Type B pancreatic cell (in vitro differentiated cells): ENCODE measurements around the gene ORMDL2. TPM values are rescaled to one million over a fixed set of nuclear protein-coding genes. Genes with fewer than 3 reads are reported as not detected.

Source experiments
- DNase-seq: peaks from one replicate; pipeline ENCODE4 v3.0.0; 2021; ENCODE audit warnings: mixed read lengths; ENCODE audit not compliant: unreplicated experiment; ENCODE audit errors: extremely low spot score
- H3K27ac Mint-ChIP-seq: 2 replicates; pipeline ENCODE4 v1.8.0; 2021; ENCODE audit warnings: mild to moderate bottlenecking, mixed read lengths
- H3K27me3 Mint-ChIP-seq: 2 replicates; pipeline ENCODE4 v1.8.0; 2021; ENCODE audit warnings: mixed read lengths
- H3K36me3 Mint-ChIP-seq: 2 replicates; pipeline ENCODE4 v1.8.0; 2021; ENCODE audit warnings: mixed read lengths
- H3K4me1 Mint-ChIP-seq: one replicate; pipeline ENCODE4 v1.8.0; 2021; ENCODE audit warnings: mixed read lengths; ENCODE audit not compliant: unreplicated experiment
- H3K4me3 Mint-ChIP-seq: 2 replicates; pipeline ENCODE4 v1.8.0; 2021; ENCODE audit warnings: mild to moderate bottlenecking, mixed read lengths
- H3K9me3 Mint-ChIP-seq: 2 replicates; pipeline ENCODE4 v1.8.0; 2021; ENCODE audit warnings: mixed read lengths
- CTCF ChIP-seq: fragments of 200-600 bp; sonication (generic); conservative IDR thresholded peaks from 2 replicates; pipeline ENCODE4 v1.5.0; 2021; ENCODE audit warnings: antibody characterized with exemption, mild to moderate bottlenecking
- total RNA-seq: library from RNA; stranded (reverse); gene quantifications from 2 replicates; pipeline ENCODE4 v1.2.1, GENCODE V29; 2021; ENCODE audit warnings: low replicate concordance

ORMDL2 gene
- total RNA-seq, 1 donor from 2014 or later = 50.9 TPM

- DNase-seq = no peak
- Mint-ChIP-seq H3K27ac (no peak overlapping the region), H3K4me3 (no peak overlapping the region), H3K36me3 (no peaks in the 10 kb centered on the region), H3K4me1 (peaks cover 7% of the 10 kb centered on the region), H3K27me3 (peaks cover 7% of the 10 kb centered on the region), H3K9me3 (no peaks in the 10 kb centered on the region)
- no peak for TF ChIP-seq CTCF
Observed at GRCh38 chr12:55838361-55838760, 20.5 kb downstream of the ORMDL2 start.

GRCh38 chr12:55839345-55840140 lies 21.7 kb downstream of the ORMDL2 start:
- TF ChIP-seq CTCF = no peak
- H3K36me3 Mint-ChIP-seq = no peaks in the 10 kb centered on the region
- H3K4me3 Mint-ChIP-seq = no peak overlapping the region
- no peak overlapping the region for H3K27ac Mint-ChIP-seq
- H3K4me1 Mint-ChIP-seq = peaks cover 4% of the 10 kb centered on the region
- H3K27me3 Mint-ChIP-seq = peaks cover 7% of the 10 kb centered on the region
- no peaks in the 10 kb centered on the region for H3K9me3 Mint-ChIP-seq
- no peak for DNase-seq

GRCh38 chr12:55840581-55841351 lies 22.9 kb downstream of the ORMDL2 start:
- Mint-ChIP-seq H3K9me3 (no peaks in the 10 kb centered on the region), H3K36me3 (no peaks in the 10 kb centered on the region), H3K4me3 (no peak overlapping the region), H3K27ac (no peak overlapping the region), H3K4me1 (peaks cover 4% of the 10 kb centered on the region), H3K27me3 (peaks cover 7% of the 10 kb centered on the region)
- DNase-seq = no peak
- no peak for TF ChIP-seq CTCF

- no peaks in the 10 kb centered on the region for H3K36me3 Mint-ChIP-seq
- H3K27ac Mint-ChIP-seq = no peak within 1 kb of the TSS
- H3K4me3 Mint-ChIP-seq = no peak within 1 kb of the TSS
- TF ChIP-seq CTCF = no peak
- DNase-seq = no peak
- H3K27me3 Mint-ChIP-seq = peaks cover 9% of the 10 kb centered on the region
- H3K9me3 Mint-ChIP-seq = no peaks in the 10 kb centered on the region
- H3K4me1 Mint-ChIP-seq = peaks cover 14% of the 10 kb centered on the region
Observed at GRCh38 chr12:55842681-55843429, 25.0 kb downstream of the ORMDL2 start, which contains the start of gene MMP19. Gene MMP19, minus strand, starts transcription at chr12:55842936. Its CDS starts 106 bp downstream, at chr12:55842830.

- peaks cover 9% of the 10 kb centered on the region for H3K27me3 Mint-ChIP-seq
- no peak for DNase-seq
- TF ChIP-seq CTCF = no peak
- H3K9me3 Mint-ChIP-seq = no peaks in the 10 kb centered on the region
- H3K36me3 Mint-ChIP-seq = no peaks in the 10 kb centered on the region
- peaks cover 14% of the 10 kb centered on the region for H3K4me1 Mint-ChIP-seq
- H3K27ac Mint-ChIP-seq = no peak overlapping the region
- no peak overlapping the region for H3K4me3 Mint-ChIP-seq
Observed at GRCh38 chr12:55843431-55843830, 25.6 kb downstream of the ORMDL2 start.
